WTC11 (cell line): ENCODE results near the gene AHNAK.

ENCODE experiments used
- CTCF ChIP-seq: fragments of 200-600 bp; IDR thresholded peaks from 2 replicates; pipeline ENCODE4 v1.8.0; 2022; ENCODE audit warnings: antibody characterized with exemption
- TEAD4 ChIP-seq: sonication (generic); formaldehyde crosslinking; IDR thresholded peaks from 2 replicates; pipeline ENCODE4 v1.8.0; 2022; ENCODE audit warnings: mild to moderate bottlenecking, missing genetic modification reagents
- ZNF425 ChIP-seq: fragments of 250-450 bp; sonication (Bioruptor Pico); conservative IDR thresholded peaks from 2 replicates; pipeline ENCODE4 v1.9.0; 2021; ENCODE audit warnings: mild to moderate bottlenecking

- TF ChIP-seq CTCF (no peak), ZNF425 (CRISPR knock-in tag) (no peak), TEAD4 (CRISPR knock-in tag) (no peak)
Measured at GRCh38 chr11:62406034-62406433, 140.6 kb downstream of the AHNAK start.
